Endothelial cell of hepatic sinusoid (primary cell): Measurements from ENCODE around the gene IL17B.

Experiments used
- in situ Hi-C: cut with HindIII; loops from 2 replicates; pipeline ENCODE4 v1.10.0; 2017; ENCODE audit warnings: low sequenced_read_pairs

Gene IL17B

GRCh38 chr5:149415066-149415967 is 36.2 kb upstream of the IL17B start:
- in situ Hi-C loops: no loop called here

GRCh38 chr5:149414405-149415065 is 35.4 kb upstream of the IL17B start:
- in situ Hi-C loops: no loop called here

GRCh38 chr5:149413477-149414210 is 34.6 kb upstream of the IL17B start:
- in situ Hi-C loops: no loop called here

- in situ Hi-C loops: no loop called here
Observed at GRCh38 chr5:149412783-149413476, 33.8 kb upstream of the IL17B start.

GRCh38 chr5:149411738-149412519 is 32.8 kb upstream of the IL17B start:
- in situ Hi-C loops: no loop called here

GRCh38 chr5:149410721-149411432 is 31.8 kb upstream of the IL17B start:
- in situ Hi-C loops: no loop called here

- in situ Hi-C loops: no loop called here
Observed at GRCh38 chr5:149410071-149410470, 31.0 kb upstream of the IL17B start.

GRCh38 chr5:149409268-149409948 is 30.3 kb upstream of the IL17B start:
- in situ Hi-C loops: no loop called here

GRCh38 chr5:149408252-149409099 is 29.4 kb upstream of the IL17B start:
- in situ Hi-C loops: no loop called here

- in situ Hi-C loops: no loop called here
Observed at GRCh38 chr5:149407323-149408251, 28.5 kb upstream of the IL17B start.

GRCh38 chr5:149406979-149407306 is 27.9 kb upstream of the IL17B start:
- in situ Hi-C loops: no loop called here

- in situ Hi-C loops: no loop called here
Observed at GRCh38 chr5:149406203-149406978, 27.3 kb upstream of the IL17B start.

GRCh38 chr5:149405550-149406202 is 26.6 kb upstream of the IL17B start:
- in situ Hi-C loops: no loop called here

GRCh38 chr5:149404746-149405549 is 25.9 kb upstream of the IL17B start:
- in situ Hi-C loops: no loop called here
